Spleen (tissue), 11 donors: ENCODE measurements around the gene SIRPA. TPM values are rescaled to one million over a fixed set of nuclear protein-coding genes. Genes with fewer than 3 reads are reported as not detected.

ENCODE experiments used
- DNase-seq: peaks from one replicate; pipeline ENCODE4 v3.0.0-alpha.2; 2020
- H3K27ac ChIP-seq, 8 donors: fragments of 200-600 bp; sonication (generic) in 7 of 8; 1 replicate in 4 of 8; 2 replicates in 4 of 8; pipeline versions ENCODE4 v1.5.0 to v1.8.0; 2016 to 2021; ENCODE audit warnings: inconsistent platforms in 4 of 8, mild to moderate bottlenecking in 4 of 8, moderate library complexity in 1 of 8
- H3K27me3 ChIP-seq, 7 donors: fragments of 200-600 bp; sonication (generic) in 6 of 7; replicated peaks in 1 of 7; 1 replicate in 4 of 7; 2 replicates in 3 of 7; pipeline versions ENCODE4 v1.5.0 to v1.8.0; 2016 to 2021; ENCODE audit warnings: inconsistent platforms in 3 of 7, mild to moderate bottlenecking in 1 of 7
- H3K36me3 ChIP-seq, 6 donors: fragments of 200-600 bp; sonication (generic) in 5 of 6; 1 replicate in 4 of 6; 2 replicates in 2 of 6; pipeline versions ENCODE4 v1.5.0 to v1.8.0; 2016 to 2021; ENCODE audit warnings: inconsistent platforms in 2 of 6
- H3K4me1 ChIP-seq, 6 donors: fragments of 200-600 bp; sonication (generic) in 5 of 6; 1 replicate in 3 of 6; 2 replicates in 3 of 6; pipeline versions ENCODE4 v1.5.0 to v1.8.0; 2016 to 2021; ENCODE audit warnings: inconsistent platforms in 3 of 6
- H3K4me3 ChIP-seq, 8 donors: fragments of 200-600 bp; sonication (generic) in 7 of 8; 1 replicate in 4 of 8; 2 replicates in 4 of 8; pipeline versions ENCODE4 v1.5.0 to v1.8.0; 2016 to 2021; ENCODE audit warnings: inconsistent platforms in 4 of 8, mild to moderate bottlenecking in 4 of 8, moderate library complexity in 2 of 8
- H3K9me3 ChIP-seq, 8 donors: fragments of 200-600 bp; sonication (generic) in 7 of 8; 1 replicate in 4 of 8; 2 replicates in 4 of 8; pipeline versions ENCODE4 v1.5.0 to v1.8.0; 2016 to 2021; ENCODE audit warnings: inconsistent platforms in 4 of 8
- POLR2A ChIP-seq, 3 donors: fragments of 450-650 bp; IDR thresholded peaks; one replicate each; pipeline ENCODE4 v1.5.1; 2017; ENCODE audit warnings: antibody characterized with exemption in 3 of 3, mild to moderate bottlenecking in 1 of 3
- POLR2AphosphoS5 ChIP-seq, 3 donors: sonication (generic); formaldehyde crosslinking; IDR thresholded peaks; one replicate each; pipeline ENCODE4 v1.5.1; 2017; ENCODE audit warnings: antibody characterized with exemption in 3 of 3
- WGBS, 5 donors: extraction: QIAGEN DNeasy Blood & Tissue Kit in 3 of 5; methylation state at CpG; one replicate each; pipeline versions ENCODE4 v1.1.5 to v1.1.7; 2013 to 2018; 5-methylcytosine and 5-hydroxymethylcytosine counted together
- intact Hi-C: fragments of 100-400 bp; cut with DNase I; formaldehyde crosslinking; loops from one replicate; pipeline ENCODE4 v1.15.0; 2023; ENCODE audit warnings: low total_unique reads
- polyA plus RNA-seq, 3 donors: library from polyadenylated mRNA; stranded (reverse); fragments of 200-250 nt; gene quantifications; one replicate each; pipeline ENCODE4 v1.2.1, GENCODE V29; 2013
- total RNA-seq, 7 donors: library from RNA; depleted of rRNA in 3 of 7; stranded (reverse); fragments of >200 nt in 3 of 7; fragmentation: NEBNext Ultra II Directional in 4 of 7; extraction: Animal tissue kit (Norgen Biotek cat#: 25700) in 4 of 7; gene quantifications; one replicate each; pipeline versions ENCODE4 v1.1.0 to v1.2.1, GENCODE V29; 2016 to 2021
- TF ChIP-seq, protein P1 (sequence below), 11 experiments: fragments of 200-600 bp in 7 of 11; fragments of 450-650 bp in 4 of 11; sonication (generic) in 4 of 11; IDR thresholded peaks in 8 of 11; conservative IDR thresholded peaks in 3 of 11; 1 replicate in 7 of 11; 2 replicates in 4 of 11; pipeline versions ENCODE4 v1.4.0 to v1.8.0; 2016 to 2021; ENCODE audit warnings: antibody characterized with exemption in 11 of 11, inconsistent platforms in 4 of 11, mild to moderate bottlenecking in 1 of 11
- donor health status: healthy with polysubstance abuse.
- donor health status: DM: no; HTN: no; CAD: no; lungs with moderate emphysema.
- donor health status: DM: no; HTN: no; CAD: no.
- donor health status: Bipolar disorder and iron deficiency.
- donor health status: healthy.
- donor health status: DM: no; HTN: no; CAD: no.
- donor health status: DM: yes; HTN: yes; CAD: no.

The SIRPA gene
- total and polyA plus RNA-seq, 10 donors, result 9.8 to 104 (median 38.4) TPM

DNA sequence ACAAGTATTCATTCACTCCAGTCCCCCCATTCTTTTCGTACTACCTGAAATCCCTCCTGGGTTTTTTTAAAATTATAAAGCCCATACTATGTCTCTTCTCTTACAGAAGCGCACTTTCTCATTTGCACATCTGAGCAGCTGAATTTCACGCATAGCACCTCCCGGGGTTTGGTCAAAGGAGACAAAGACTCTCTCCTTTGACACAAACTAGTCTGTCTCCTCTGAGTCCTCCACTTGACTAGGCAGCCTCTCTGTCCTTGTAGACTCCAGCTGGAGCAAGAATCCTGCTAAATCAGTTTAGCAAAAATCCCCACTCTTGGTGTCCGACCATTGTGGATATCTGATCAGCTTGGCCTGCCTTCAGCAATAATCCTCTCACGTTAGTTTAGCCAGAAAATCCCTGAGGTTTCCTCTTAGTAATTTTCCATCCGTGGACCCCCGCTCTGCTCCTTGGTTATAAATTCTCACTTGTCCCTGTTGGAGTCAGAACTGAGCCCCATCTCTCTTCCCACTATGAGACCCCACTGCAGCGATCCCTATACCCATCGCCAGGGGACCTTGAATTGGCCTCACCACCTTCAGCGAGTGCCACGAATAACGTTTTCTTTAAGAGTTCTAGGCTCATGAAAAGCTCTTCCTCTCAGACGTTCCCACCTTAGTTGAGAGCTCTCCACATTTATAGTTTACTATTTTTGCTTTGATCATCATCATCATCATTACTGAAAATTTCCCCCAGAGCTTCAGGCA lies 69.6 kb downstream of the SIRPA start:
- TF ChIP-seq, protein P1, sequence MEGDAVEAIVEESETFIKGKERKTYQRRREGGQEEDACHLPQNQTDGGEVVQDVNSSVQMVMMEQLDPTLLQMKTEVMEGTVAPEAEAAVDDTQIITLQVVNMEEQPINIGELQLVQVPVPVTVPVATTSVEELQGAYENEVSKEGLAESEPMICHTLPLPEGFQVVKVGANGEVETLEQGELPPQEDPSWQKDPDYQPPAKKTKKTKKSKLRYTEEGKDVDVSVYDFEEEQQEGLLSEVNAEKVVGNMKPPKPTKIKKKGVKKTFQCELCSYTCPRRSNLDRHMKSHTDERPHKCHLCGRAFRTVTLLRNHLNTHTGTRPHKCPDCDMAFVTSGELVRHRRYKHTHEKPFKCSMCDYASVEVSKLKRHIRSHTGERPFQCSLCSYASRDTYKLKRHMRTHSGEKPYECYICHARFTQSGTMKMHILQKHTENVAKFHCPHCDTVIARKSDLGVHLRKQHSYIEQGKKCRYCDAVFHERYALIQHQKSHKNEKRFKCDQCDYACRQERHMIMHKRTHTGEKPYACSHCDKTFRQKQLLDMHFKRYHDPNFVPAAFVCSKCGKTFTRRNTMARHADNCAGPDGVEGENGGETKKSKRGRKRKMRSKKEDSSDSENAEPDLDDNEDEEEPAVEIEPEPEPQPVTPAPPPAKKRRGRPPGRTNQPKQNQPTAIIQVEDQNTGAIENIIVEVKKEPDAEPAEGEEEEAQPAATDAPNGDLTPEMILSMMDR (IDR thresholded peaks at IDR 0.05 in 8 of 11, conservative IDR thresholded peaks at IDR 0.05 in 3 of 11), result no peak
- TF ChIP-seq POLR2A (IDR thresholded peaks at IDR 0.05), result no peak
- TF ChIP-seq POLR2AphosphoS5 (IDR thresholded peaks at IDR 0.05), result no peak
- H3K4me3 ChIP-seq, result peak overlapping the region in 2 of 8 donors; percentile 33 to 52
- no peaks in the 10 kb centered on the region for H3K9me3 ChIP-seq
- WGBS, 5 donors, result 49 to 63% (median 61%) methylated on average over 14 of the region's 14 CpGs
- H3K4me1 ChIP-seq, result peaks cover 6 to 35% (median 18%) of the 10 kb centered on the region in 6 donors
- H3K27ac ChIP-seq, result peak overlapping the region in 7 of 8 donors; percentile 44 to 85 (median 74)
- no peaks in the 10 kb centered on the region for H3K36me3 ChIP-seq
- DNase-seq, result no peak
- H3K27me3 ChIP-seq, result peaks cover 0 to 20% (median 0%) of the 10 kb centered on the region in 7 donors
- intact Hi-C loops, result loop anchor here (5.0 kb wide), 1 partner anchor 207 kb away; no protein-coding TSS in a partner anchor

DNA sequence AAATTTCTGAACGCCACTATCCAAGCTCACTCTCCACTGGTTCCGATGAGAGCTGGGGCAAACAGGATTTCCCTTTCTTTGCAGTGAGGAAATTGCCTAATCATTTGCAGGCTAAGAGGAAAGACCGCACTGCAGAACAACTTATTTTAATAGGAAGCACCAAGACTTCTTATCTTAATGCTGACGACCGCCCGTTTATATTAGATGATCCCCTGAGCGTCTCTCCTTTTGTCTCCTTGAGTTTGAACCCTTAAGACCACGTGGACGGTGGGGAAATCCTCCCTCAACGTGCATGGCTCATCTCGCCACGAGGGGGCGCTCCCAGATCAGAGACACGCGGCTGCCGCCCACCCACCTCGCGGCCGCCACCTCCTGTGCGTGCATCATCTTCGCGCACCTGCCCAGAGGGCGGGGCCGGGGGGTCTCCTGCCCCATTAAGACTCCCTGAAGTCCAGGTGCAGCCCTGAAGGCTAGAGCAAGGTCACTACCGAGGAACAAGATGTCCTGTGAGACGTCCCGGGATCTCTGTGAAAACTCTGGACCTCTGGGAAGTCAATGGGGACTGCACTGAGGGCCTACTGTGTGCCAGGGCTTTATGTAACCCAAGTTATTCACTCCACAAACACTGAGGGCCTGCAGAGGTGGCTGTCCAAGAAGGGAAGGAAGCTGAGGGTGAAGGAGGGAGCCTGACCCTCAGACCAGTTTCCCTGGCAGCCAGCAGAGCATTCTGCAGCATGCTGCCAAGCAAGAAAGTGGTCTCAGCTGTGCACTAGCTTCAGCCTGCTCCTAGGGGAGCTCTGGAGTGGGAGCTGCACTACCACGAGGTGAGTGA lies 70.5 kb downstream of the SIRPA start:
- peak; percentile 92 for DNase-seq
- Histone ChIP-seq H3K36me3 (no peaks in the 10 kb centered on the region), H3K27me3 (peaks cover 0 to 20% (median 0%) of the 10 kb centered on the region in 7 donors), H3K4me3 (peak overlapping the region in 5 of 8 donors; percentile 4 to 52 (median 20)), H3K27ac (peak overlapping the region in 7 of 8 donors; percentile 44 to 85 (median 74)), H3K4me1 (peaks cover 6 to 35% (median 18%) of the 10 kb centered on the region in 6 donors), H3K9me3 (no peaks in the 10 kb centered on the region)
- 4 to 10% (median 5%) methylated on average over 15 to 28 of the region's 28 CpGs for WGBS, 5 donors
- intact Hi-C loops, result loop anchor here (5.0 kb wide), 1 partner anchor 207 kb away; no protein-coding TSS in a partner anchor
- peak in 2 of 3 donors; percentile 48 to 68 for TF ChIP-seq POLR2AphosphoS5 (IDR thresholded peaks at IDR 0.05)
- TF ChIP-seq POLR2A (IDR thresholded peaks at IDR 0.05), result no peak
- TF ChIP-seq, protein P1 (IDR thresholded peaks at IDR 0.05 in 8 of 11, conservative IDR thresholded peaks at IDR 0.05 in 3 of 11), result peak; percentile 81 to 94 (median 90)

DNA sequence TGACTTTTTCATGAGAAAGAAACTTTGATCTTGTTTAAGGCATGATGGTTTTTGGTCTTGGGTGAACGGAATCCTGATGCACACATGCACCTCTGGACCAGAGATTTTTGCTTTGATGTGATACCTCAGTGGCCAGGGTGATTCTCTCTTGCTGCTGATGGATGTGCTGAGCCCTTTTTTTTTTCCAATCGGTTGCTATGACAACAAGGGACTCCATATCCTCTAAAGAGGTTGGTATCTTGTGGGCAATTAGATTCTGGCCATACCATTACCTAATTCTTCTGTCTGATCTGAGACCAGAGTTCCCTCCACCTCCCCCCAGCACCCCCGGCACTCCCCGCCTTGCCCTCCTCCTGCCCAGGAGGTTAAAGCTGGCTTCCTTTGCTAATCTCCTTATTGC lies 73.8 kb downstream of the SIRPA start:
- peaks cover 6 to 27% (median 18%) of the 10 kb centered on the region in 6 donors for H3K4me1 ChIP-seq
- TF ChIP-seq, protein P1 (IDR thresholded peaks at IDR 0.05 in 8 of 11, conservative IDR thresholded peaks at IDR 0.05 in 3 of 11), result no peak
- TF ChIP-seq POLR2AphosphoS5 (IDR thresholded peaks at IDR 0.05) (no peak), POLR2A (IDR thresholded peaks at IDR 0.05) (no peak)
- WGBS, 5 donors, result 73 to 89% (median 85%) methylated on average over 4 of the region's 4 CpGs
- H3K27ac ChIP-seq, result no peak overlapping the region
- peaks cover 0 to 44% (median 0%) of the 10 kb centered on the region in 7 donors for H3K27me3 ChIP-seq
- no peak overlapping the region for H3K4me3 ChIP-seq
- no peaks in the 10 kb centered on the region for H3K36me3 ChIP-seq
- H3K9me3 ChIP-seq, result no peaks in the 10 kb centered on the region
- no peak for DNase-seq
- intact Hi-C loops, result loop anchor here (5.0 kb wide), 1 partner anchor 203 kb away; no protein-coding TSS in a partner anchor
